K562 (cell line): ENCODE results near the gene SDC3. TPM values are rescaled to one million over a fixed set of nuclear protein-coding genes. Genes with fewer than 3 reads are reported as not detected.

Source experiments
- ATAC-seq: fragments of 200-7000 bp; cut with Tn5 transposase; 3 replicates; pipeline ENCODE4 v1.9.1; 2020; ENCODE audit warnings: moderate library complexity
- BruUV-seq: library from RNA; stranded (reverse); fragments of 400-500 nt; replicated peaks from 2 replicates; lab custom pipeline; 2021; lab: Mats Ljungman, UMichigan
- CTCF ChIA-PET: fragments of 300-600 bp; formaldehyde crosslinking; extraction: SDS; loops from one replicate; lab custom pipeline; 2021; ENCODE audit warnings: low intra/inter-chr PET ratio; lab: Yijun Ruan, JAX
- POLR2A ChIA-PET: fragments of 300-600, 350-650 bp; sonication (Branson Sonifier 250); formaldehyde crosslinking; extraction: SDS; loops from one replicate; lab custom pipeline; 2021; ENCODE audit warnings: antibody characterized with exemption, inconsistent platforms; lab: Yijun Ruan, JAX
- DNase-seq, 4 experiments: peaks; one replicate each; pipeline versions ENCODE4 v3.0.0 to v3.0.0-alpha.2; 2011 to 2018; ENCODE audit warnings: low spot score in 3 of 4, mixed read lengths in 3 of 4; ENCODE audit errors: extremely low read depth in 1 of 4
- FAIRE-seq: peaks from 2 replicates; lab custom pipeline; 2011; peaks lifted over from hg19 to GRCh38; lab: Jason Lieb, UNC
- H2AFZ ChIP-seq: 2 replicates; pipeline ENCODE4 v1.6.0; 2011; ENCODE audit warnings: low read depth, low read length, control low read depth, inconsistent platforms
- H3K27ac ChIP-seq: fragments of 200-600 bp; 3 replicates; pipeline ENCODE4 v1.8.0; 2011; ENCODE audit warnings: low read depth, mild to moderate bottlenecking, control low read depth, inconsistent platforms, low read length, moderate library complexity, mixed read lengths; ENCODE audit errors: extremely low read depth
- H3K27me3 ChIP-seq, 2 experiments: fragments of 300-600 bp in 1 of 2; 2 replicates in 1 of 2; 3 replicates in 1 of 2; pipeline versions ENCODE4 v1.6.0 to v1.8.0; 2011; ENCODE audit warnings: inconsistent platforms in 2 of 2, low read length in 2 of 2, mild to moderate bottlenecking in 1 of 2, mixed read lengths in 1 of 2, moderate library complexity in 1 of 2; ENCODE audit not compliant: control insufficient read depth in 2 of 2, insufficient read depth in 2 of 2
- H3K36me3 ChIP-seq: fragments of 300-600 bp; 3 replicates; pipeline ENCODE4 v1.8.0; 2011; ENCODE audit warnings: mild to moderate bottlenecking, low read length, inconsistent platforms; ENCODE audit not compliant: control insufficient read depth, insufficient read depth
- H3K4me1 ChIP-seq, 2 experiments: fragments of 200-600 bp in 1 of 2; replicated peaks in 1 of 2; 2 replicates in 1 of 2; 3 replicates in 1 of 2; pipeline versions ENCODE4 v1.5.1 to v1.8.0; 2011; ENCODE audit warnings: inconsistent platforms in 2 of 2, low read length in 2 of 2, mild to moderate bottlenecking in 1 of 2, mixed read lengths in 1 of 2, moderate library complexity in 1 of 2; ENCODE audit not compliant: control insufficient read depth in 2 of 2, insufficient read depth in 2 of 2
- H3K4me2 ChIP-seq: 2 replicates; pipeline ENCODE4 v1.6.1; 2011; ENCODE audit warnings: low read length, control low read depth, inconsistent platforms, mixed read lengths; ENCODE audit not compliant: insufficient read depth
- H3K4me3 ChIP-seq: fragments of 200-600 bp; sonication (generic), shearing (Covaris generic); 2 replicates; pipeline ENCODE4 v1.5.1; 2016; ENCODE audit warnings: control low read depth, inconsistent platforms
- H3K79me2 ChIP-seq: fragments of 200-600 bp; 3 replicates; pipeline ENCODE4 v1.8.0; 2011; ENCODE audit warnings: low read length, inconsistent platforms; ENCODE audit not compliant: control insufficient read depth, insufficient read depth
- H3K9ac ChIP-seq, 2 experiments: 2 replicates each; pipeline versions ENCODE4 v1.6.0 to v1.6.1; 2011; ENCODE audit warnings: low read depth in 2 of 2, low read length in 2 of 2, control low read depth in 1 of 2, inconsistent platforms in 1 of 2, mild to moderate bottlenecking in 1 of 2, mixed read lengths in 1 of 2; ENCODE audit not compliant: insufficient read depth in 1 of 2
- H3K9me1 ChIP-seq: one replicate; pipeline ENCODE4 v1.6.0; 2011; ENCODE audit warnings: inconsistent platforms, mild to moderate bottlenecking, low read length, moderate library complexity; ENCODE audit not compliant: control insufficient read depth, insufficient read depth
- H3K9me3 ChIP-seq: replicated peaks from 2 replicates; pipeline ENCODE4 v1.5.1; 2011; ENCODE audit warnings: low read depth, low read length, inconsistent platforms; ENCODE audit not compliant: control insufficient read depth, insufficient read depth
- H4K20me1 ChIP-seq: replicated peaks from 2 replicates; pipeline ENCODE4 v1.6.1; 2011; ENCODE audit warnings: low read length, inconsistent platforms, mixed read lengths; ENCODE audit not compliant: control insufficient read depth, insufficient read depth
- GTF2B ChIP-seq: IDR thresholded peaks from 2 replicates; pipeline ENCODE4 v1.6.1; 2011; ENCODE audit not compliant: insufficient read length; ENCODE audit errors: extremely low read depth
- MTA3 ChIP-seq: fragments of 450-650 bp; formaldehyde crosslinking; IDR thresholded peaks from 2 replicates; pipeline ENCODE4 v1.6.1; 2017; ENCODE audit warnings: mild to moderate bottlenecking, borderline replicate concordance
- NFE2 ChIP-seq: IDR thresholded peaks from 2 replicates; pipeline ENCODE4 v1.6.1; 2014; ENCODE audit warnings: antibody characterized with exemption, low read depth
- TGIF2 ChIP-seq: sonication (generic); formaldehyde crosslinking; IDR thresholded peaks from 2 replicates; pipeline ENCODE4 v1.8.1; 2022; ENCODE audit warnings: mild to moderate bottlenecking, missing genetic modification reagents, moderate library complexity
- THAP12 ChIP-seq: fragments of 250-450 bp; sonication (Bioruptor Pico); IDR thresholded peaks from 2 replicates; pipeline ENCODE4 v1.9.0; 2021; ENCODE audit warnings: mild to moderate bottlenecking, inconsistent platforms
- ZBTB40 ChIP-seq, 2 experiments: fragments of 450-650 bp in 1 of 2; sonication (generic) in 1 of 2; formaldehyde crosslinking in 1 of 2; IDR thresholded peaks; 2 replicates each; pipeline versions ENCODE4 v1.7.1 to v1.9.0; 2016 to 2022; ENCODE audit warnings: inconsistent platforms in 1 of 2, mild to moderate bottlenecking in 1 of 2, missing genetic modification reagents in 1 of 2
- WGBS: fragments of 100-300 bp; shearing (Covaris generic); methylation state at CpG from one replicate; pipeline ENCODE4 v1.1.6; 2016; ENCODE audit warnings: low coverage, mixed read lengths; ENCODE audit not compliant: insufficient coverage; ENCODE audit errors: missing lambda C conversion rate; 5-methylcytosine and 5-hydroxymethylcytosine counted together
- in situ Hi-C: fragments of 300-500 bp; cut with MboI; formaldehyde crosslinking; loops from 4 replicates; pipeline ENCODE4 v1.15.0; 2018; ENCODE audit warnings: inconsistent platforms, mixed read lengths
- intact Hi-C: fragments of 100-400 bp; cut with micrococcal nuclease; formaldehyde crosslinking; loops from 2 replicates; pipeline ENCODE4 v1.14.2; 2022
- polyA plus RNA-seq, 8 experiments: library from polyadenylated mRNA; depleted of rRNA in 4 of 8; stranded (reverse) in 5 of 8; unstranded in 3 of 8; fragments of >200 nt; fragmentation: Nextera tagmentation in 2 of 8; fragmentation: Illumina TruSeq in 1 of 8; extraction: Ambion mirVana in 2 of 8; extraction: Trizol in 1 of 8; gene quantifications; 2 replicates each; pipeline versions ENCODE4 v1.2.1 to v1.2.3, GENCODE V29; 2011 to 2014; ENCODE audit warnings: inconsistent platforms in 1 of 8, missing spikeins in 1 of 8
- total RNA-seq, 7 experiments: library from RNA; depleted of rRNA in 6 of 7; stranded (reverse); fragments of >200 nt in 6 of 7; fragmentation: Illumina TruSeq in 2 of 7; extraction: Trizol in 2 of 7; gene quantifications; 2 replicates each; pipeline versions ENCODE4 v1.2.1 to v1.2.3, GENCODE V29; 2011 to 2021; ENCODE audit warnings: low replicate concordance in 1 of 7
- TF ChIP-seq, protein P1 (sequence below): sonication (generic); formaldehyde crosslinking; IDR thresholded peaks from 2 replicates; pipeline ENCODE4 v1.8.0; 2022; ENCODE audit warnings: mild to moderate bottlenecking, low read depth, missing genetic modification reagents

SDC3 gene
- total and polyA plus RNA-seq, 9 of the 15 experiments (the other 6 are each of a cell fraction or from before 2014, with no cell fraction given): 0.38 to 44.1 (median 12.1) TPM

DNA sequence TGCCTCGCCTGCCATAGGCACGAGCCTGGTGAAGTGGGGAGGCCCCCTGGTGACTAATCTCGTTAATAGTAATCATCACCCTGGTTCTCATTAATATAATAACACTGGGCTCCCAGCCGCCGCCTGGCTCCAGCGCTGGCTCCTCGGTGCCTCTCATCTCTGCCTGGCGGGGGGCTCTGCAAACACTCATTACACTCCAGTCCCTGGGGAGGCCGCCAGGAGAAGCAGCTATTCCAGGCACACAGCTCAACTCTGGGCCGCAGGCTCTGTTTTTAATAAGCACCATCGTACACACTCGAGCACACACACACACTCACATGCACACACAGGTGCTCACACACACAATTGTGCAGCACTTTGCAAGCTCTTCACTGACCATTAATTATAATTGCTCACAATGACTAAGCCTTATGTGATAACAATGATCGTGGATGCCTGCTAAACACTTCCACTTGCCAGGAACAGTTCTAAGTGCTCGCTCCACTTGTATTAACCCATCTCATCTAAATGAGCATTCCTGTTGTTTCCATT lies 52.2 kb downstream of the SDC3 start:
- Histone ChIP-seq H3K27me3 (no peaks in the 10 kb centered on the region; a peak in 1 of 5 replicates), H3K36me3 (no peaks in the 10 kb centered on the region), H4K20me1 (no peaks in the 10 kb centered on the region), H3K4me1 (peaks cover 19 to 28% of the 10 kb centered on the region in 2 experiments), H3K4me3 (no peak overlapping the region), H3K9me3 (no peaks in the 10 kb centered on the region), H3K79me2 (no peaks in the 10 kb centered on the region), H3K27ac (no peak overlapping the region), H2AFZ (no peak overlapping the region), H3K9ac (no peak overlapping the region), H3K9me1 (no peaks in the 10 kb centered on the region), H3K4me2 (no peak overlapping the region)
- ATAC-seq (no peak), DNase-seq (no peak), FAIRE-seq (no peak)
- intact Hi-C loops: loop anchor here (5.0 kb wide), 1 partner anchor 54 kb away; no protein-coding TSS in a partner anchor
- BruUV-seq: no TSS peak
- CTCF ChIA-PET: no interaction called here
- 36% methylated on average over 14 of the region's 14 CpGs for WGBS
- POLR2A ChIA-PET: interaction anchor here (0.6 kb wide), 1 partner anchor 36 kb away, joined by 3 read pairs; no protein-coding TSS in a partner anchor
- in situ Hi-C loops: no loop called here
- TF ChIP-seq NFE2 (peak; percentile 34; the same call in 1 of the 2 replicates), THAP12 (CRISPR knock-in tag) (no peak), TGIF2 (CRISPR knock-in tag) (0 out of 2 replicates have a peak, but pooled peaks have one; percentile 16), MTA3 (no peak), ZBTB40 (IDR thresholded peaks at IDR 0.05) (no peak), ZBTB40 (CRISPR knock-in tag; IDR thresholded peaks at IDR 0.05) (no peak), GTF2B (no peak)
- TF ChIP-seq, protein P1, sequence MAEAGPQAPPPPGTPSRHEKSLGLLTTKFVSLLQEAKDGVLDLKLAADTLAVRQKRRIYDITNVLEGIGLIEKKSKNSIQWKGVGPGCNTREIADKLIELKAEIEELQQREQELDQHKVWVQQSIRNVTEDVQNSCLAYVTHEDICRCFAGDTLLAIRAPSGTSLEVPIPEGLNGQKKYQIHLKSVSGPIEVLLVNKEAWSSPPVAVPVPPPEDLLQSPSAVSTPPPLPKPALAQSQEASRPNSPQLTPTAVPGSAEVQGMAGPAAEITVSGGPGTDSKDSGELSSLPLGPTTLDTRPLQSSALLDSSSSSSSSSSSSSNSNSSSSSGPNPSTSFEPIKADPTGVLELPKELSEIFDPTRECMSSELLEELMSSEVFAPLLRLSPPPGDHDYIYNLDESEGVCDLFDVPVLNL (CRISPR knock-in tag): no peak
